PC-9 (cell line): ENCODE measurements around the gene MCMBP.

Experiments used
- EZH2 ChIP-seq: fragments of 200-600 bp; sonication (generic); IDR thresholded peaks from 2 replicates; pipeline ENCODE4 v1.8.0; 2017; ENCODE audit warnings: antibody characterized with exemption, low read depth
- TF ChIP-seq, protein P1 (sequence below): fragments of 200-600 bp; sonication (generic); conservative IDR thresholded peaks from 2 replicates; pipeline ENCODE4 v1.6.1; 2017; ENCODE audit warnings: mixed run types, antibody characterized with exemption, mild to moderate bottlenecking, moderate library complexity

DNA sequence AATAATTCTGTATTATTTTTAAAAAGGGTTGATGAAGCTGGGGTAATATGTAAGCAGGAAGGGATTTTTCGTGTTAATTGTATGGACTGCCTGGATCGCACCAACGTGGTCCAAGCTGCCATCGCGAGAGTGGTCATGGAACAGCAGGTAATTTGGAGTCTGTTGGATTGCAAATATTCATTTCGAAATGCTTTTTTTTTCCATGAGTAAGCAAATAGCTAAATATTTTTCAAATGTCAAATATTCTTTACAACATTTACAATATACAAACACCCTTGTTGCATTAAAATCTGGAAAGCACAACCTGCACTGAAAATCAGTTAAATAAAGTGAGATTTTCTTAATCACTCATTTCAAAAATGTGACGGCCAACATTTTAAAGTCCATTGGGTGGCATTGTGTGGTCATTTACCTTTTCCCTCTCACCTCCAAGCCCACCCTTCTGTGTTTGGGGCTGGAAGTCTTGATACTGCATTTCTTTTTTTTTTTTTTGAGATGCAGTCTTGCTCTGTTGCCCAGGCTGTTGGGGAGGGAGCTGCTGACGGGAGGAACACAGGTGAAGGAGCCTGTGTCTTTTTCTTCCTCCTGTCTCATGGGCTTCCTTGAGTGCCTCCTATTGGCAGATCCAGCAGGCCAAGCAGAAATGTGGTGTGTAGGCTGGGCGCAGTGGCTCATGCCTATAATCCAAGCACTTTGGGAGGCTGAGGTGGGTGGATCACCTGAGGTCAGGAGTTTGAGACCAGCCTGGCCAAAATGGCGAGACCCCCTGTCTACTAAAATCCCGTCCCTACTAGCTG, 66.1 kb downstream of the MCMBP start:
- TF ChIP-seq, protein P1, sequence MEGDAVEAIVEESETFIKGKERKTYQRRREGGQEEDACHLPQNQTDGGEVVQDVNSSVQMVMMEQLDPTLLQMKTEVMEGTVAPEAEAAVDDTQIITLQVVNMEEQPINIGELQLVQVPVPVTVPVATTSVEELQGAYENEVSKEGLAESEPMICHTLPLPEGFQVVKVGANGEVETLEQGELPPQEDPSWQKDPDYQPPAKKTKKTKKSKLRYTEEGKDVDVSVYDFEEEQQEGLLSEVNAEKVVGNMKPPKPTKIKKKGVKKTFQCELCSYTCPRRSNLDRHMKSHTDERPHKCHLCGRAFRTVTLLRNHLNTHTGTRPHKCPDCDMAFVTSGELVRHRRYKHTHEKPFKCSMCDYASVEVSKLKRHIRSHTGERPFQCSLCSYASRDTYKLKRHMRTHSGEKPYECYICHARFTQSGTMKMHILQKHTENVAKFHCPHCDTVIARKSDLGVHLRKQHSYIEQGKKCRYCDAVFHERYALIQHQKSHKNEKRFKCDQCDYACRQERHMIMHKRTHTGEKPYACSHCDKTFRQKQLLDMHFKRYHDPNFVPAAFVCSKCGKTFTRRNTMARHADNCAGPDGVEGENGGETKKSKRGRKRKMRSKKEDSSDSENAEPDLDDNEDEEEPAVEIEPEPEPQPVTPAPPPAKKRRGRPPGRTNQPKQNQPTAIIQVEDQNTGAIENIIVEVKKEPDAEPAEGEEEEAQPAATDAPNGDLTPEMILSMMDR: no peak
- no peak for TF ChIP-seq EZH2
